Fibroblast of skin of scalp (primary cell): ENCODE measurements around the gene CLEC17A. TPM values are rescaled to one million over a fixed set of nuclear protein-coding genes. Genes with fewer than 3 reads are reported as not detected.
A peak's percentile ranks its signal among the peaks of the same experiment; 100 is the strongest.
"Not testable (repeated sequence)": the region's sequence is repeated elsewhere in the genome, so short reads cannot be mapped to it uniquely, and the experiment has no call there.

Source experiments
- DNase-seq: peaks from one replicate; pipeline ENCODE4 v3.0.0-alpha.2; 2013
- polyA plus RNA-seq, 2 experiments: library from polyadenylated mRNA; unstranded; fragments of 120-200 nt; gene quantifications; one replicate each; pipeline ENCODE4 v1.2.1, GENCODE V29; 2013; ENCODE audit not compliant: insufficient read length in 2 of 2

CLEC17A gene
- polyA plus RNA-seq (2013, experiment 1 of 2; ENCODE audit: insufficient read length) = not detected
- not detected for polyA plus RNA-seq (2013, experiment 2 of 2; ENCODE audit: insufficient read length)

GRCh38 chr19:14582894-14583340 lies at the start of gene CLEC17A:
Gene CLEC17A (plus strand): TSS chr19:14583084. CDS start chr19:14583161, 77 bp downstream.
- DNase-seq = no peak

- no peak for DNase-seq
These were observed 49.4 kb upstream of the CLEC17A start for GRCh38 chr19:14533450-14533849.

- DNase-seq = peak; percentile 38
These were observed 45.8 kb upstream of the CLEC17A start for GRCh38 chr19:14536926-14537692.

GRCh38 chr19:14540741-14541525 lies 42.0 kb upstream of the CLEC17A start:
- DNase-seq = no peak

GRCh38 chr19:14541979-14542378 lies 40.9 kb upstream of the CLEC17A start:
- not testable (repeated sequence) for DNase-seq

- peak; percentile 56 for DNase-seq
These were observed 40.1 kb upstream of the CLEC17A start for GRCh38 chr19:14542711-14543328.

- no peak for DNase-seq
These were observed 38.8 kb upstream of the CLEC17A start for GRCh38 chr19:14544047-14544446.

- peak; percentile 56 for DNase-seq
These were observed 37.7 kb upstream of the CLEC17A start for GRCh38 chr19:14544977-14545715.

GRCh38 chr19:14545716-14546082 lies 37.2 kb upstream of the CLEC17A start:
- no peak for DNase-seq

GRCh38 chr19:14550201-14550754 lies 32.6 kb upstream of the CLEC17A start:
- DNase-seq = no peak

- DNase-seq = peak; percentile 48
These were observed 31.5 kb upstream of the CLEC17A start for GRCh38 chr19:14551134-14552005.

- DNase-seq = not testable (repeated sequence)
These were observed 30.9 kb upstream of the CLEC17A start for GRCh38 chr19:14552006-14552360.

GRCh38 chr19:14553042-14553938 lies 29.6 kb upstream of the CLEC17A start:
- no peak for DNase-seq

GRCh38 chr19:14553939-14554243 lies 29.0 kb upstream of the CLEC17A start:
- DNase-seq = no peak

GRCh38 chr19:14554382-14554812 lies 28.5 kb upstream of the CLEC17A start:
- no peak for DNase-seq

- DNase-seq = no peak
These were observed 26.8 kb upstream of the CLEC17A start for GRCh38 chr19:14555918-14556661.

- DNase-seq = peak; percentile 70
These were observed 26.2 kb upstream of the CLEC17A start for GRCh38 chr19:14556662-14557188.

GRCh38 chr19:14558370-14559066 lies 24.4 kb upstream of the CLEC17A start:
- DNase-seq = no peak
